ENCODE measurements around the gene RASGEF1C.

Gene RASGEF1C

DNA sequence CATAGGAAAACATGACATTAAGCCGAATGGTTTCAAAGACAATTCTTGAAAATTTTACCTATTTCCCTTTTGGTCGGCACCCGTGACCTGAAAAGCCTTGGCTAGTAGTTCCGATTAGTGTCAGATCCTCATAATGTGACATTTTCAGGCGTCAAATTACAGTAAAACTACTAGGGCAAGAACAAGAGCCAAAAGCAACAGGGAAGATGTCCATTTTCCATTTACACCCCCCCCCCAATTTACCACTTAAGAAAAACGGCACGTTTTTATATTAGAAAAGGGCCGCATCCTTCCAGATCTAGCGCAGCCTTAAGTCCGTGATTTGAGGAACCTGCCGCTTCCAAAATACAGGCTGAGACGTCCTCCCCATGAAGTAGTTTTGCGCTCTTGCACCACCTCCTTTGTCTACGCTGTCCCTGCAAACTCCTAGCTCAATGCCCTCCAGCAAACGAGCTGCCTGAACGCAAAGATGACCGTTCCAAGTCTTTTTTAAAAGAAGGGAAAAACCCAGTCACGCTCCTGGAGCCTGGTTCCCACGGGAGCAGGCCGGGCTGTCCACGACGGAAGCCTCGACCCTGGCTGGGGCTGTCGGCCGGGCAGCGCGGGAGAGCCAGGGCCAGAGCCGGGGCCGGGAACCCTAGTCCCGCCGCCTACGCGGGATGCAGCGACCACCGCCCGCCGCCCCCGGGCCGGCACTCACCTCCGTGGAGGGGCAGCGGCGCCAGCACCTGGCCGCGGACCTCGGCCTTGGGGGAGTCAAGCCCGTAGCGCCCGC is 138.1 kb downstream of the RASGEF1C start:
- Histone ChIP-seq H3F3A (ENCODE audit: low read depth) (no peaks in the 10 kb centered on the region), H3K9ac (ENCODE audit: low read depth, low read length, poor library complexity, severe bottlenecking) (peak overlapping the region; percentile 88), H2AFZ (ENCODE audit: low read length) (peak overlapping the region; percentile 60; the same call in 1 of the 2 replicates), H3K4me1 (ENCODE audit: insufficient read depth, low read length, poor library complexity, severe bottlenecking) (peaks cover 10% of the 10 kb centered on the region), H3K36me3 (ENCODE audit: insufficient read depth, low read length) (no peaks in the 10 kb centered on the region; the same call in 1 of the 2 replicates), H3K27me3 (ENCODE audit: insufficient read depth, low read length, poor library complexity, severe bottlenecking) (no peaks in the 10 kb centered on the region), H4K20me1 (ENCODE audit: insufficient read depth, low read length, poor library complexity, severe bottlenecking) (peaks cover 10% of the 10 kb centered on the region), H3K4me3 (ENCODE audit: low read length, poor library complexity, severe bottlenecking) (peak overlapping the region; percentile 93), H3K79me2 (ENCODE audit: insufficient read depth, low read length) (peaks cover 53% of the 10 kb centered on the region), H3K9me2 (replicated peaks; ENCODE audit: low read depth, low read length) (no peaks in the 10 kb centered on the region), H3K4me2 (ENCODE audit: low read depth, low read length, poor library complexity, severe bottlenecking) (peak overlapping the region; percentile 95), H3K9me3 (ENCODE audit: insufficient read depth, low read depth, low read length) (no peaks in the 10 kb centered on the region)
- TF ChIP-seq EZH2phosphoT487 (IDR thresholded peaks at IDR 0.05; ENCODE audit: borderline replicate concordance) (no peak), CTCF (conservative IDR thresholded peaks at IDR 0.05; ENCODE audit: low read length) (no peak)

DNA sequence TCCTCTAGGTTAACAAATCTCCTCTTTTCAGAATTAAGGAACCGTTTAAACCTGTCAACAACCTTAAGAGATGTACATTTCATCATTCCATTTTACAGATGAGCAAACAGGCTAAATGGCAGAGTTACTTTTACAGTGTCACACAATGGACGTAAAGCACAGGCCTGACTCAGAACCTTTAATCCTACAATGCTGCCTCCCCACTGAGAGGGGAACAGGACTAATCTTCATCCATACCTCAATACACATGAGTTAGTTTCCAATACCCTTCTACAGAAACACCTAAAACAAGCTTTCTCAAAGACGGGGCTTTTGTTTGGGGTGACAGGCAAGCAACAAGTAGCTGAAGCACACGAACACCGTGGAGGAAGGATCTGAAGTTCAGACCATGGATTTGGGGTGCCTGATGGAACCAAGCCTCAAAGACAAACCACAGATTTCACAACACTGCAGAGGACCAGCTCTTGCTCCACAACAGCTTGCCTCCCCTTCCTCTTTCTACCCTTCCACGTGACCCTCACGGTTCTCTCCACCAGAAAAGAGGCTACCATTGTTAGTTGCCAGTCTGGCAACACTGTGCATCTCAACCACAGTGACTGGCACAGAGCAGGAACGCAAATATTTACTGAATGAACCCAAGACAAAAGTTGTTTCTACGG is 139.3 kb downstream of the RASGEF1C start:
- H3K4me2 ChIP-seq (ENCODE audit: low read depth, low read length, poor library complexity, severe bottlenecking) = peak overlapping the region; percentile 95
- peaks cover 12% of the 10 kb centered on the region for H4K20me1 ChIP-seq (ENCODE audit: insufficient read depth, low read length, poor library complexity, severe bottlenecking)

DNA sequence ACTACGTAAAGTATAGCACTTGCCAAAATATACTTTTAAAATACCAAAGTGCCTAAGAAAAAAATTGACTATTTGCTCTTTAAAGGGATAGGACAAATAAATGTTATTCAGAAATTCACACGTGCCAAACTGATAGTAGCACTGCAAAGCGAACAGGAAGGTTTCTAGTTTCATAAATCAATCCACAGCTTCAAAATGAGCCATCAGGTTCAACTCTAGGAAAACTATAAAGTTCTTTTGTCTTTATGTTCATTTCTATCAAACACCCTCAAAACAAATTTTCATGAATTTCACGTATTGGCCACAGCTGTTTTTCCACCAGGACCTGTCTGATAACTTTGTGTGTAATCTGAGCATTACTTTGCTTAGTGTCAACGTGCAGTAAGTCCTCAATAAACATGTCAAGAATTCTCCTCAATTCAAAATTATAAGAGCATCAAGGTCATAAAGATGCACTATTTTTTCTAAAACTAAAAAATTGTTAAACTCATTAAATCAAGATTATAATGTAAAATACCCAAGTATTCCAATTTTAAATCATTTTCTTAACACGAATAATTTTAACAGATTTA is 140.4 kb downstream of the RASGEF1C start:
- H3K9me2 ChIP-seq (replicated peaks; ENCODE audit: low read depth, low read length) = no peaks in the 10 kb centered on the region
- TF ChIP-seq EZH2phosphoT487 (IDR thresholded peaks at IDR 0.05; ENCODE audit: borderline replicate concordance) = no peak
- no peak for TF ChIP-seq CTCF (conservative IDR thresholded peaks at IDR 0.05; ENCODE audit: low read length)
- H3K36me3 ChIP-seq (ENCODE audit: insufficient read depth, low read length) = no peaks in the 10 kb centered on the region; the same call in 1 of the 2 replicates
- H3K4me3 ChIP-seq (ENCODE audit: low read length, poor library complexity, severe bottlenecking) = peak overlapping the region; percentile 93
- H3K9ac ChIP-seq (ENCODE audit: low read depth, low read length, poor library complexity, severe bottlenecking) = peak overlapping the region; percentile 88
- peaks cover 17% of the 10 kb centered on the region for H4K20me1 ChIP-seq (ENCODE audit: insufficient read depth, low read length, poor library complexity, severe bottlenecking)
- H3K27me3 ChIP-seq (ENCODE audit: insufficient read depth, low read length, poor library complexity, severe bottlenecking) = no peaks in the 10 kb centered on the region
- H2AFZ ChIP-seq (ENCODE audit: low read length) = no peak overlapping the region
- peaks cover 77% of the 10 kb centered on the region for H3K79me2 ChIP-seq (ENCODE audit: insufficient read depth, low read length)
- peaks cover 16% of the 10 kb centered on the region for H3K4me1 ChIP-seq (ENCODE audit: insufficient read depth, low read length, poor library complexity, severe bottlenecking)
- H3F3A ChIP-seq (ENCODE audit: low read depth) = no peaks in the 10 kb centered on the region
- H3K4me2 ChIP-seq (ENCODE audit: low read depth, low read length, poor library complexity, severe bottlenecking) = peak overlapping the region; percentile 95
- H3K9me3 ChIP-seq (ENCODE audit: insufficient read depth, low read depth, low read length) = no peaks in the 10 kb centered on the region

More for the DNA sequence above, 139.3 kb downstream of the RASGEF1C start:
- Histone ChIP-seq H3K36me3 (ENCODE audit: insufficient read depth, low read length) (no peaks in the 10 kb centered on the region; the same call in 1 of the 2 replicates), H3K9me2 (replicated peaks; ENCODE audit: low read depth, low read length) (no peaks in the 10 kb centered on the region), H3K4me1 (ENCODE audit: insufficient read depth, low read length, poor library complexity, severe bottlenecking) (peaks cover 11% of the 10 kb centered on the region), H3K9me3 (ENCODE audit: insufficient read depth, low read depth, low read length) (no peaks in the 10 kb centered on the region), H3K27me3 (ENCODE audit: insufficient read depth, low read length, poor library complexity, severe bottlenecking) (no peaks in the 10 kb centered on the region), H3K9ac (ENCODE audit: low read depth, low read length, poor library complexity, severe bottlenecking) (peak overlapping the region; percentile 88), H3K79me2 (ENCODE audit: insufficient read depth, low read length) (peaks cover 66% of the 10 kb centered on the region), H3K4me3 (ENCODE audit: low read length, poor library complexity, severe bottlenecking) (peak overlapping the region; percentile 93), H2AFZ (ENCODE audit: low read length) (no peak overlapping the region), H3F3A (ENCODE audit: low read depth) (no peaks in the 10 kb centered on the region)
- TF ChIP-seq CTCF (conservative IDR thresholded peaks at IDR 0.05; ENCODE audit: low read length) (no peak), EZH2phosphoT487 (IDR thresholded peaks at IDR 0.05; ENCODE audit: borderline replicate concordance) (no peak)
